IMR-90 (cell line): ENCODE data around the gene RASGRP1. TPM values are rescaled to one million over a fixed set of nuclear protein-coding genes. Genes with fewer than 3 reads are reported as not detected.

Source experiments
- ATAC-seq: fragments of 200-7000 bp; cut with Tn5 transposase; 2 replicates; pipeline ENCODE4 v1.9.1; 2020; ENCODE audit warnings: low read depth, mild to moderate bottlenecking, moderate library complexity
- BruUV-seq: library from RNA; stranded (reverse); fragments of 400-500 nt; replicated peaks from 2 replicates; lab custom pipeline; 2021; lab: Mats Ljungman, UMichigan
- CTCF ChIA-PET: fragments of 300-600 bp; formaldehyde crosslinking; extraction: SDS; loops from one replicate; lab custom pipeline; 2021; ENCODE audit warnings: antibody characterized with exemption; lab: Yijun Ruan, JAX
- POLR2A ChIA-PET: fragments of 300-600 bp; sonication (Branson Sonifier 250); formaldehyde crosslinking; loops from one replicate; lab custom pipeline; 2022; ENCODE audit warnings: antibody characterized with exemption; ENCODE audit not compliant: unreplicated experiment; lab: Charles Lee
- DNase-seq: peaks from one replicate; pipeline ENCODE4 v3.0.0; 2013
- H2AFZ ChIP-seq: replicated peaks from 2 replicates; pipeline ENCODE3; 2013; ENCODE audit warnings: low read length, mild to moderate bottlenecking; ENCODE audit not compliant: poor library complexity
- H2AK5ac ChIP-seq: 2 replicates; pipeline ENCODE4 v1.6.1; 2013; ENCODE audit warnings: low read depth, low read length, inconsistent platforms
- H2AK9ac ChIP-seq: replicated peaks from 2 replicates; pipeline ENCODE3; 2013; ENCODE audit warnings: mild to moderate bottlenecking, low read depth, low read length, moderate library complexity; ENCODE audit not compliant: poor library complexity
- H2BK120ac ChIP-seq: 2 replicates; pipeline ENCODE4 v1.6.1; 2013; ENCODE audit warnings: low read depth, low read length, inconsistent platforms
- H2BK15ac ChIP-seq: 3 replicates; pipeline ENCODE4 v1.6.1; 2013; ENCODE audit warnings: low read depth, low read length, inconsistent platforms
- H2BK20ac ChIP-seq: 2 replicates; pipeline ENCODE4 v1.6.1; 2013; ENCODE audit warnings: low read depth, mild to moderate bottlenecking, inconsistent platforms, low read length, moderate library complexity
- H2BK5ac ChIP-seq: 2 replicates; pipeline ENCODE4 v1.6.1; 2013; ENCODE audit warnings: mild to moderate bottlenecking, low read depth, low read length, inconsistent platforms; ENCODE audit not compliant: poor library complexity, severe bottlenecking
- H3K14ac ChIP-seq: replicated peaks from 2 replicates; pipeline ENCODE4 v1.6.1; 2013; ENCODE audit warnings: low read depth, low read length, inconsistent platforms
- H3K18ac ChIP-seq: 2 replicates; pipeline ENCODE4 v1.6.1; 2013; ENCODE audit warnings: low read depth, low read length, control low read depth
- H3K23ac ChIP-seq: 2 replicates; pipeline ENCODE4 v1.6.1; 2013; ENCODE audit warnings: low read depth, low read length, inconsistent platforms
- H3K27ac ChIP-seq: 2 replicates; pipeline ENCODE4 v1.5.1; 2013; ENCODE audit warnings: mild to moderate bottlenecking, control low read depth, low read length; ENCODE audit not compliant: insufficient read depth
- H3K27me3 ChIP-seq: 2 replicates; pipeline ENCODE4 v1.6.1; 2013; ENCODE audit warnings: low read length; ENCODE audit not compliant: control insufficient read depth, insufficient read depth
- H3K36me3 ChIP-seq: 2 replicates; pipeline ENCODE4 v1.6.1; 2013; ENCODE audit warnings: low read length, mixed read lengths; ENCODE audit not compliant: control insufficient read depth, insufficient read depth
- H3K4ac ChIP-seq: 2 replicates; pipeline ENCODE4 v1.6.1; 2013; ENCODE audit warnings: low read depth, low read length, inconsistent platforms
- H3K4me1 ChIP-seq: 2 replicates; pipeline ENCODE4 v1.6.1; 2013; ENCODE audit warnings: low read length, mixed read lengths; ENCODE audit not compliant: control insufficient read depth, insufficient read depth
- H3K4me2 ChIP-seq: 2 replicates; pipeline ENCODE4 v1.6.1; 2013; ENCODE audit warnings: low read depth, mild to moderate bottlenecking, control low read depth, low read length, moderate library complexity
- H3K4me3 ChIP-seq: 2 replicates; pipeline ENCODE4 v1.5.1; 2013; ENCODE audit warnings: low read depth, mild to moderate bottlenecking, control low read depth, low read length, moderate library complexity; ENCODE audit not compliant: insufficient read depth
- H3K56ac ChIP-seq: 2 replicates; pipeline ENCODE4 v1.6.1; 2013; ENCODE audit warnings: low read length, inconsistent platforms; ENCODE audit not compliant: insufficient read depth; ENCODE audit errors: extremely low read depth
- H3K79me1 ChIP-seq, 2 experiments: 2 replicates each; pipeline ENCODE4 v1.6.1; 2013; ENCODE audit warnings: low read length in 2 of 2, inconsistent platforms in 1 of 2, low read depth in 1 of 2
- H3K9ac ChIP-seq: 2 replicates; pipeline ENCODE4 v1.6.1; 2013; ENCODE audit warnings: low read depth, low read length, control low read depth
- H3K9me1 ChIP-seq: 2 replicates; pipeline ENCODE4 v1.6.1; 2013; ENCODE audit warnings: low read length, inconsistent platforms; ENCODE audit not compliant: insufficient read depth
- H3K9me3 ChIP-seq: 2 replicates; pipeline ENCODE4 v1.6.1; 2013; ENCODE audit warnings: low read length; ENCODE audit not compliant: control insufficient read depth, insufficient read depth
- H4K20me1 ChIP-seq: 2 replicates; pipeline ENCODE4 v1.6.1; 2013; ENCODE audit warnings: low read length, inconsistent platforms; ENCODE audit not compliant: insufficient read depth
- H4K5ac ChIP-seq: 2 replicates; pipeline ENCODE4 v1.6.1; 2013; ENCODE audit warnings: mild to moderate bottlenecking, low read depth, low read length, control low read depth
- H4K8ac ChIP-seq, 2 experiments: 2 replicates each; pipeline ENCODE4 v1.6.1; 2013; ENCODE audit warnings: low read depth in 2 of 2, low read length in 2 of 2, control low read depth in 1 of 2, inconsistent platforms in 1 of 2
- H4K91ac ChIP-seq: 2 replicates; pipeline ENCODE4 v1.6.1; 2013; ENCODE audit warnings: low read depth, low read length, inconsistent platforms; ENCODE audit not compliant: insufficient read depth
- CEBPB ChIP-seq: IDR thresholded peaks from 2 replicates; pipeline ENCODE4 v1.6.1; 2012; ENCODE audit warnings: low read depth, low read length, improper control_type of control experiment
- CHD1 ChIP-seq: IDR thresholded peaks from 2 replicates; pipeline ENCODE4 v1.6.1; 2012; ENCODE audit warnings: low read depth, low read length, improper control_type of control experiment
- MXI1 ChIP-seq: IDR thresholded peaks from 2 replicates; pipeline ENCODE4 v1.6.1; 2012; ENCODE audit warnings: low read depth, mild to moderate bottlenecking, low read length, moderate library complexity, borderline replicate concordance
- POLR2A ChIP-seq: IDR thresholded peaks from 2 replicates; pipeline ENCODE4 v1.6.1; 2012; ENCODE audit warnings: mild to moderate bottlenecking, low read depth, low read length
- RCOR1 ChIP-seq: IDR thresholded peaks from 2 replicates; pipeline ENCODE4 v1.6.1; 2012; ENCODE audit warnings: mild to moderate bottlenecking, low read length, improper control_type of control experiment; ENCODE audit not compliant: insufficient replicate concordance
- SMC3 ChIP-seq: fragments of 150-350 bp; IDR thresholded peaks from 2 replicates; pipeline ENCODE4 v1.6.1; 2016; ENCODE audit warnings: low read depth, mild to moderate bottlenecking, antibody characterized with exemption, low read length, moderate library complexity
- WGBS, 2 experiments: methylation state at CpG; one replicate each; pipeline versions ENCODE4 v1.1.5 to v1.1.7; 2013; ENCODE audit warnings: missing lambda C conversion rate in 2 of 2; ENCODE audit not compliant: insufficient read length in 1 of 2; ENCODE audit errors: extremely low coverage in 2 of 2; 5-methylcytosine and 5-hydroxymethylcytosine counted together
- dilution Hi-C: fragments of 300-500 bp; cut with HindIII; formaldehyde crosslinking; loops from one replicate; pipeline ENCODE4 v1.14.3; 2018; ENCODE audit warnings: low sequenced_read_pairs; ENCODE audit not compliant: unreplicated experiment
- in situ Hi-C: fragments of 300-500 bp; cut with MboI; formaldehyde crosslinking; loops from 3 replicates; pipeline ENCODE4 v1.14.3; 2019; ENCODE audit warnings: low sequenced_read_pairs, inconsistent platforms, mixed read lengths
- intact Hi-C: fragments of 100-400 bp; cut with micrococcal nuclease; formaldehyde crosslinking; loops from 2 replicates; pipeline ENCODE4 v1.10.0; 2022
- polyA plus RNA-seq, 3 experiments: library from polyadenylated mRNA; depleted of rRNA; stranded (reverse); fragments of >200 nt; gene quantifications; 2 replicates each; pipeline ENCODE4 v1.2.3, GENCODE V29; 2012; ENCODE audit warnings: low replicate concordance in 1 of 3
- total RNA-seq: library from RNA; depleted of rRNA; stranded (reverse); fragments of >200 nt; gene quantifications from 2 replicates; pipeline ENCODE4 v1.2.3, GENCODE V29; 2012

RASGRP1 gene
- total and polyA plus RNA-seq, 2 of the 4 experiments (the other 2 are of a cell fraction) = 1.4 to 3.2 TPM

DNA sequence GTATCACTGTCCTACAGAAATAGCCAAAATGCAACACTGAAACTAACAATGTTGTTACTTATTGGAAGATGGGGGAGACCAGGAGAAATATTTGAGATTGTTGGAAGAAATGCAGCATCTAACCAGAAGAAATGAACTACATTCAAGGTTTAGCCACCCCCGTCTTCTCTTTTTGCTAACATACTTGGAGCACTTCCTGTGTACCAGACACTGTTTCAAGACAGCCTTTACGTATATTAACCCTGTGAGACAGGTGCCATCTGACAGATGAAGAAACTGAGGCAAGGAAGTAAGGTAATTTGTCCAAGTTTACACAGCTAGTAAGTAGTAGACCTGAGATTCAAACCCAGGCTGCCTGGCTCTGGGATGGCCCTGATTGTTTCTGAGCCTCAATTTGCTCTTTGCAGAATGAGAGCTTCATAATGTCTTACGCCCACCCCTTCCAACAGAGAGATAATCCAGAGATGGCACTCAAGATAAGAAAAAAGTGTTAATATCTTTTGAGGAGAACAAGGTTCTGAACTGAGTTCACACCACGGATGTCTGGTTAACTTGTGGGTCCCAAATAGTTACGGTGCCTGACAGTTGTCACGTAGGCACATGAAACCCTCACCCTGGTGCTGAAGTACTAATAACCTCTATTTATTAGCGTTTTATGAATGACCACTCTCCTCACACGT, 26.1 kb downstream of the RASGRP1 start:
- no peak overlapping the region for H3K23ac ChIP-seq
- 100% methylated on average over 2 of the region's 8 CpGs; no CpG with 5 or more reads in 1 of the 2 experiments for WGBS, 2 experiments
- H3K9ac ChIP-seq = no peak overlapping the region
- no peaks in the 10 kb centered on the region for H3K79me1 ChIP-seq
- no peak overlapping the region for H2AK9ac ChIP-seq
- H4K20me1 ChIP-seq = no peaks in the 10 kb centered on the region
- H4K91ac ChIP-seq = no peak overlapping the region
- H3K27me3 ChIP-seq = no peaks in the 10 kb centered on the region
- peaks cover 13% of the 10 kb centered on the region for H3K4me1 ChIP-seq
- no peak for ATAC-seq
- no peak overlapping the region for H3K56ac ChIP-seq
- TF ChIP-seq RCOR1 (no peak), POLR2A (no peak), CHD1 (no peak), SMC3 (no peak), CEBPB (no peak), MXI1 (no peak)
- dilution Hi-C loops = no loop called here
- intact Hi-C loops = loop anchor here (5.0 kb wide), 1 partner anchor 66 kb away; no protein-coding TSS in a partner anchor
- H3K18ac ChIP-seq = no peak overlapping the region; the same call in 1 of the 2 replicates
- H3K9me3 ChIP-seq = no peaks in the 10 kb centered on the region
- no peaks in the 10 kb centered on the region for H3K36me3 ChIP-seq
- no peak for DNase-seq
- no peak overlapping the region for H4K8ac ChIP-seq
- no peak overlapping the region for H2BK120ac ChIP-seq
- POLR2A ChIA-PET = no interaction called here
- H3K4me2 ChIP-seq = no peak overlapping the region
- no peak overlapping the region for H2AFZ ChIP-seq
- peaks cover 5% of the 10 kb centered on the region; the same call in 1 of the 2 replicates for H3K9me1 ChIP-seq
- H2AK5ac ChIP-seq = peak overlapping the region; percentile 33; the same call in 1 of the 2 replicates
- in situ Hi-C loops = no loop called here
- no peak overlapping the region for H2BK20ac ChIP-seq
- H3K14ac ChIP-seq = no peak overlapping the region
- no peak overlapping the region; the same call in 2 of the 3 replicates for H2BK15ac ChIP-seq
- no peak overlapping the region for H3K27ac ChIP-seq
- CTCF ChIA-PET = no interaction called here
- no peak overlapping the region for H3K4ac ChIP-seq
- H4K5ac ChIP-seq = peak overlapping the region; percentile 26; the same call in 1 of the 2 replicates
- H2BK5ac ChIP-seq = no peak overlapping the region
- BruUV-seq = no TSS peak
- H3K4me3 ChIP-seq = no peak overlapping the region
